ENCODE measurements around the gene TADA2B.

GRCh38 chr4:7024336-7024890 lies 18.8 kb upstream of the TADA2B start:
- TF ChIP-seq CTCF (IDR thresholded peaks at IDR 0.05) (no peak), EP300 (IDR thresholded peaks at IDR 0.05) (no peak)

Data from upper lobe of left lung (tissue), 4 donors.